Measurements from ENCODE around the gene EPGN. TPM values are rescaled to one million over a fixed set of nuclear protein-coding genes. Genes with fewer than 3 reads are reported as not detected.

Gene EPGN
- polyA plus RNA-seq, 1 donor from 2014 or later, result not detected

DNA sequence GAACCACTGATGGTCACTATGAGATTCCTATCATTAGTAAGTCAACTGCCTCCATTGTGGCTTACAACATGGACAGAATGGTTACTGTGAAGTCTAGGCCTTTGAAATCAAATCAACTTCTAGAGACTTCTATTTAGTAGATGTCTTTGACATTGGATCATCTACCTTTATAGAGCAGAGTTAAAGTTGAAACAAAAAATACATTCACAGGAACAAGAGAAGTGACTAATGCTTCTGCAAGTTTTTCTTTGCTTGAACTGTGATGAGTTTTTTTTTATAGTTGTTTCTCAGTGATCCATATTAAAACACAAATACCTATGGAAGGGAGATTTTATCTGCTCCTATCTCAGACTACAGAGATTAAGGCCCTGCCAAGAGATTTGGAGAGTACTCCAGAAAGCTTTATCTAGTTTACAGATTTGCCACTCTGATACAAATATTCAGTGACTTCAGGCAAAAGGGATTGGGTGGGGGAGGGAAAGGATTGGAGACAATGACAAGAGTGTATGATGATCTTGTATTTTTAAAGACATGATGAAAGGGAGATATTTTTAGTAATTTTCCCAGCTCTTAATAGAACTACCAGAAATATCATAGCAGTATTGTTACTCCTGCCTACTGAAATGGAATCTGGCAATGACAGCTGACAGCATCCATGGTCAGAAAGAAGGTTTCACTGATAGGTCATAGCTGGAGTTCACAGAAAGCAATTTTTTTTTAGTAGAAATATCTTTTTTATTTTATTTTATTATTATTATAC lies 16.0 kb upstream of the EPGN start:
- H3K4me1 Mint-ChIP-seq, result no peaks in the 10 kb centered on the region
- no peaks in the 10 kb centered on the region for H3K27me3 Mint-ChIP-seq
- H3K27ac Mint-ChIP-seq, result no peak overlapping the region
- no peak overlapping the region for H3K4me3 Mint-ChIP-seq
- H3K36me3 Mint-ChIP-seq, result peaks cover 5% of the 10 kb centered on the region
- H3K9me3 Mint-ChIP-seq, result peaks cover 0 to 2% (median 0%) of the 10 kb centered on the region in 3 donors

DNA sequence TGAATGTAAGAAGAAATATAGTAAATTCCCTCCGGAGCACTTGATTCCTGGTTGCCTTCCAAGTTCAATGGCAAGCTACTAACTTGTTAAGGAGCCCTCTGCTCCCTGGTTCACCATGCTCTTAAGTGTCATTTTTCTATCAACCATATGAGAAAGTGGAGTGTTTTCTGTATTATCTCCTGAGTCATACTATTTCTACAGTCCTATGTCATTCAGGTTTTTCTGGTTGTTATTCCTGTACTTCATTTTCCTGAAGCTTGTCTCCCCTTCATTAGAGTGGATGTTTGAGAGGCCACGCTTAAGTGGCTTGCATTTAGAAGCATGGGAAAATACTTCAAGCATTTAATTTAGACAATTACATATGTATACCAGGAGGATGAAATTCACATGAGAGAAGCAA lies 14.7 kb upstream of the EPGN start:
- Mint-ChIP-seq H3K27me3 (no peaks in the 10 kb centered on the region), H3K4me3 (no peak overlapping the region), H3K36me3 (peaks cover 5% of the 10 kb centered on the region), H3K9me3 (peaks cover 0 to 2% (median 0%) of the 10 kb centered on the region in 3 donors), H3K4me1 (no peaks in the 10 kb centered on the region), H3K27ac (no peak overlapping the region)

DNA sequence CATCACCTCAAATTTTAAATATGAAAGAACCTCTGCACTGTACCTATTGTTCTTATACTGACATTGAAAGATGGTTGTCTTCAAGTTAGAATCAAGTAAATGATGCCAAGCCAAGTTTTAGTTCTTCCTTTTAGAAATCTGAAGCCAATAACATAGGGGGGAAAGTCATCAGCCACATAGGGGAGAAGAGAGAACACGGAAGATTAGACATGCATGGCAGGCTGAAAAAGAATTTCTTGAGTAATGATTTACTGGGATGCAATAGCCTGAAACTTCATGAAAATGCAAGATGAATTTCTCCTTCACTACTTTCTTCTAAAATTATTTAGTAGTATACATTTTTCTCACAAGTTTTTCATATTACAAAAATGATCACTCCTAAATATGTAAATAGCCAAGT lies 13.6 kb upstream of the EPGN start:
- H3K9me3 Mint-ChIP-seq, result peaks cover 0 to 2% (median 0%) of the 10 kb centered on the region in 3 donors
- H3K4me1 Mint-ChIP-seq, result no peaks in the 10 kb centered on the region
- no peaks in the 10 kb centered on the region for H3K27me3 Mint-ChIP-seq
- no peak overlapping the region for H3K27ac Mint-ChIP-seq
- peaks cover 2% of the 10 kb centered on the region for H3K36me3 Mint-ChIP-seq
- no peak overlapping the region for H3K4me3 Mint-ChIP-seq

- Mint-ChIP-seq H3K9me3 (no peaks in the 10 kb centered on the region), H3K4me3 (no peak overlapping the region), H3K27me3 (no peaks in the 10 kb centered on the region), H3K36me3 (peaks cover 2% of the 10 kb centered on the region), H3K4me1 (no peaks in the 10 kb centered on the region), H3K27ac (no peak overlapping the region)
Observed at GRCh38 chr4:74297539-74297938, 10.7 kb upstream of the EPGN start.

DNA sequence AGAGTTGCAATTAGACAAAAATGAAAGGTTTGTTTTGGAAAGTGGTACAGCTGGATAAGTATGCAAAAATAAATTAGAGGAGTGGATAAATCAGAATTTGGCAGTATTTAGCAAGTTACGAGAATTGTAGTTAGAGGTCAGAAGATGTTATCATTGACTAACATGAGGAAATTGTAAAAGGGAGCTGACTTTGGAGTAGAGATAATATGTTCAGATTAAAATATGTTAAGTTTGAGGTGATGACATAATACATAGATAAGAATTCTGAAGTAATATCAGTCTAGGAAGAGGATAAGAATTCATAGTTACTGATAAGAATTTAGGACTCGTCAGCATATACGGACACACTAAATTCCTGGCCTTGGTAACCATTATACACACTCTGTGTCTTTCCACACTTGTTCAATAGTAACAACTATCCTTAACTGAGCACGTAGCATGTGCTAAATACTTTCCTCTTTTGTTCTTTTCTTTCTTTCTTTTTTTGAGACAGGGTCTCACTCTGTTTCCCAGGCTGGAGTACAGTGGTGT lies 4.1 kb upstream of the EPGN start:
- H3K4me3 Mint-ChIP-seq, result no peak overlapping the region
- no peaks in the 10 kb centered on the region for H3K36me3 Mint-ChIP-seq
- no peaks in the 10 kb centered on the region for H3K9me3 Mint-ChIP-seq
- no peak overlapping the region for H3K27ac Mint-ChIP-seq
- H3K4me1 Mint-ChIP-seq, result peaks cover 2 to 6% (median 5%) of the 10 kb centered on the region in 3 donors
- H3K27me3 Mint-ChIP-seq, result no peaks in the 10 kb centered on the region

- no peaks in the 10 kb centered on the region for H3K9me3 Mint-ChIP-seq
- no peaks in the 10 kb centered on the region for H3K27me3 Mint-ChIP-seq
- H3K27ac Mint-ChIP-seq, result no peak overlapping the region
- H3K36me3 Mint-ChIP-seq, result no peaks in the 10 kb centered on the region
- no peak overlapping the region for H3K4me3 Mint-ChIP-seq
- H3K4me1 Mint-ChIP-seq, result peaks cover 4 to 10% (median 5%) of the 10 kb centered on the region in 3 donors
Observed at GRCh38 chr4:74305000-74305399, 3.3 kb upstream of the EPGN start.

DNA sequence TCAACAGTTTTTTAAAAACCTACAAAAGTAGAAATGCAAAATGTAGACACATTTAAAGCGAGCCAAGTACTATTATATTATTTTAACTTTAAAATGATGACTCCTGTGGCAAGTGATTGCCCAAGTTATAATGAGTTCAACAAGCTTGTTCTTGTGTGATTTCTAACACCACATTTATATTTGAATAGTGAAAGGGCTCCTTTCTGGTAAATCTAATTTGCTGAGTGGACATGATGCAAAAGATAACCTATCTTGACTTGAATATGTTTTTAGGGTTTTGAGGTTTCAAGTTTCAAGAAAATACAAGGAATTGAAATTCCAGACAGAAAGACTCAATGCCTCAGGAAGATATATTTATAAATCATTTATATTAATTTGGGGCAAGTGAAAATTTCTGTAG lies 1.1 kb upstream of the EPGN start:
- Mint-ChIP-seq H3K4me1 (peaks cover 5 to 10% (median 7%) of the 10 kb centered on the region in 3 donors), H3K9me3 (no peaks in the 10 kb centered on the region), H3K4me3 (no peak overlapping the region), H3K27ac (no peak overlapping the region), H3K27me3 (no peaks in the 10 kb centered on the region), H3K36me3 (no peaks in the 10 kb centered on the region)

- H3K27ac Mint-ChIP-seq, result no peak overlapping the region
Observed at GRCh38 chr4:74309223-74309622, 953 bp downstream of the EPGN start.

GRCh38 chr4:74311696-74312313 lies 3.5 kb downstream of the EPGN start:
- Mint-ChIP-seq H3K27ac (no peak overlapping the region), H3K27me3 (no peaks in the 10 kb centered on the region), H3K36me3 (no peaks in the 10 kb centered on the region)

More at GRCh38 chr4:74309223-74309622, 953 bp downstream of the EPGN start:
- H3K9me3 Mint-ChIP-seq, result no peaks in the 10 kb centered on the region
- H3K4me1 Mint-ChIP-seq, result peaks cover 5 to 10% (median 7%) of the 10 kb centered on the region in 3 donors
- no peaks in the 10 kb centered on the region for H3K36me3 Mint-ChIP-seq
- no peaks in the 10 kb centered on the region for H3K27me3 Mint-ChIP-seq
- H3K4me3 Mint-ChIP-seq, result no peak overlapping the region

DNA sequence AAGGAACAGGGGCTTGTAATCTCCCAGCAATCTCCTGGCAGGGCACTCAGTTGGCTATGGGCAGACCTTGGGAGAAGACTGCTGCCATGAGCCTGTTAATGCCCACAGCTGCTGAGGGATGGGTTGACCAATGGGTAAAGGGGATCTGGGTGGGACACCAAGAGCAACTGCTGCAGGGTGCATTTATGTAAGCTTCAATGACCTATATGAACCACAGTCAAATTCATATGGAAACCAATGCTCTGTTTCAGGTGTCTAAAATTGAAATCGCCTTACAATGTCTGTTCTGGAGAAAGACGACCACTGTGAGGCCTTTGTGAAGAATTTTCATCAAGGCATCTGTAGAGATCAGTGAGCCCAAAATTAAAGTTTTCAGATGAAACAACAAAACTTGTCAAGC lies 6.1 kb downstream of the EPGN start:
- Mint-ChIP-seq H3K36me3 (no peaks in the 10 kb centered on the region), H3K9me3 (no peaks in the 10 kb centered on the region)

More at GRCh38 chr4:74311696-74312313, 3.5 kb downstream of the EPGN start:
- Mint-ChIP-seq H3K4me3 (no peak overlapping the region), H3K4me1 (peaks cover 5 to 10% (median 7%) of the 10 kb centered on the region in 3 donors), H3K9me3 (no peaks in the 10 kb centered on the region)

GRCh38 chr4:74314944-74315343 lies 6.7 kb downstream of the EPGN start:
- Mint-ChIP-seq H3K9me3 (no peaks in the 10 kb centered on the region), H3K4me3 (no peak overlapping the region), H3K36me3 (no peaks in the 10 kb centered on the region), H3K27me3 (peaks cover 3% of the 10 kb centered on the region), H3K27ac (no peak overlapping the region), H3K4me1 (peaks cover 0 to 2% (median 0%) of the 10 kb centered on the region in 3 donors)

More for the DNA sequence above, 6.1 kb downstream of the EPGN start:
- peaks cover 3% of the 10 kb centered on the region for H3K27me3 Mint-ChIP-seq
- no peak overlapping the region for H3K27ac Mint-ChIP-seq
- peaks cover 0 to 4% (median 3%) of the 10 kb centered on the region in 3 donors for H3K4me1 Mint-ChIP-seq
- no peak overlapping the region for H3K4me3 Mint-ChIP-seq

- Mint-ChIP-seq H3K9me3 (no peaks in the 10 kb centered on the region), H3K4me1 (peaks cover 0 to 2% (median 0%) of the 10 kb centered on the region in 3 donors), H3K27ac (no peak overlapping the region), H3K27me3 (peaks cover 3% of the 10 kb centered on the region), H3K36me3 (no peaks in the 10 kb centered on the region), H3K4me3 (no peak overlapping the region)
Observed at GRCh38 chr4:74315376-74315775, 7.1 kb downstream of the EPGN start.

DNA sequence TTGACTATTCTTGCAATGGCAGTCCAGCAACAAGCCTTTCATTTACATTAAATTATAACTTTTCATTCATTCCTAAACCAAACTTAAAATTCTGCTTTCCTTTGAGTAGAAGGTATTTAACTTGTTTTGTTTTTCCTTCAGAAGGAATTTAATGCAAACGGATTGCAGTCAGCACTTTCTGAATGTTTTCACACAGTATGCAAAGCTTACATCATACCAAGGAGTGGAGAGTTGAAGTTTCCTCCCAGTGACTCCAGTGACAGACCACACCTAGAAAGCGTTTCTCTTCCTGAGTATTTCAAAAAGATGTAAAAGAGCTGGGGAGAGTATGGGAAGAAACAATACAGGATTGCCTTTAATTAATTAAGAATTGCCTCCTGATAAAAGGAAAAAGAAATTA lies 8.1 kb downstream of the EPGN start:
- H3K4me3 Mint-ChIP-seq, result no peak overlapping the region
- H3K27me3 Mint-ChIP-seq, result peaks cover 3% of the 10 kb centered on the region
- H3K9me3 Mint-ChIP-seq, result no peaks in the 10 kb centered on the region
- H3K36me3 Mint-ChIP-seq, result no peaks in the 10 kb centered on the region
- peaks cover 0 to 2% (median 0%) of the 10 kb centered on the region in 3 donors for H3K4me1 Mint-ChIP-seq
- no peak overlapping the region for H3K27ac Mint-ChIP-seq

GRCh38 chr4:74317616-74318246 lies 9.5 kb downstream of the EPGN start:
- H3K27ac Mint-ChIP-seq, result peak overlapping the region in 1 of 3 donors; percentile 11
- no peaks in the 10 kb centered on the region for H3K4me1 Mint-ChIP-seq
- H3K9me3 Mint-ChIP-seq, result no peaks in the 10 kb centered on the region
- peaks cover 3% of the 10 kb centered on the region for H3K27me3 Mint-ChIP-seq
- no peak overlapping the region for H3K4me3 Mint-ChIP-seq
- H3K36me3 Mint-ChIP-seq, result no peaks in the 10 kb centered on the region

DNA sequence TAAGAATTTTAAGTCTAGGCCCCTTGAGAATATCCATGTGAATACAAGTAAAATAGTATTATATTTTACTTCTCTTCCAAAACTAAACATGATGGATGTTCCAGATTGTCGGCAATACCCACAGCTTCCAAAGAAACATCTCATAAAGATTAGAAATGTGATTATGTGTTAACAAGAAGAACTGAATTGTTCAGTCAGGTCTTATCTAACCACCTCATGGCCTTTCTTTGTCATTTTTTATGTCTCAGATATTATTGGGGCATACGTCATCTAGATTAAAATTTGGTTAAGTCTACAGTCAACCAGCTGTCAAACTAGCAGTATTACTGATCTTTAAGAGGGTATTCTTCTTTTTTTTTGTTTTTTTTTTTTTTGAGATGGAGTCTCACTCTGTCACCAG lies 10.0 kb downstream of the EPGN start:
- H3K4me3 Mint-ChIP-seq, result no peak overlapping the region
- H3K4me1 Mint-ChIP-seq, result no peaks in the 10 kb centered on the region
- H3K27ac Mint-ChIP-seq, result no peak overlapping the region
- H3K36me3 Mint-ChIP-seq, result no peaks in the 10 kb centered on the region
- peaks cover 3% of the 10 kb centered on the region for H3K27me3 Mint-ChIP-seq
- H3K9me3 Mint-ChIP-seq, result no peaks in the 10 kb centered on the region

Data from IgD-negative memory B cell (primary cell).